Ovary (tissue), 9 donors: Measurements from ENCODE around the gene PRH1. TPM values are rescaled to one million over a fixed set of nuclear protein-coding genes. Genes with fewer than 3 reads are reported as not detected.

ENCODE experiments used
- DNase-seq, 5 donors: peaks; one replicate each; pipeline ENCODE4 v3.0.0-alpha.2; 2019 to 2020
- H3K27ac ChIP-seq, 2 donors: fragments of 200-600 bp; one replicate each; pipeline versions ENCODE4 v1.5.1 to v1.8.0; 2019 to 2022
- H3K27me3 ChIP-seq: fragments of 200-600 bp; one replicate; pipeline ENCODE4 v1.8.0; 2022
- H3K36me3 ChIP-seq: fragments of 200-600 bp; sonication (generic); one replicate; pipeline ENCODE4 v1.5.1; 2019
- H3K4me1 ChIP-seq: one replicate; pipeline ENCODE4 v1.8.1; 2013; ENCODE audit warnings: mild to moderate bottlenecking, moderate library complexity; ENCODE audit not compliant: insufficient read depth
- H3K4me3 ChIP-seq: fragments of 200-600 bp; sonication (generic); one replicate; pipeline ENCODE4 v1.5.1; 2017
- H3K9me3 ChIP-seq, 2 donors: fragments of 200-600 bp in 1 of 2; sonication (generic) in 1 of 2; one replicate each; pipeline versions ENCODE4 v1.5.1 to v1.8.1; 2013 to 2019; ENCODE audit warnings: mild to moderate bottlenecking in 1 of 2, moderate library complexity in 1 of 2
- CTCF ChIP-seq, 3 donors: fragments of 450-650 bp in 2 of 3; fragments of 200-600 bp in 1 of 3; IDR thresholded peaks; one replicate each; pipeline versions ENCODE4 v1.5.1 to v1.8.0; 2016 to 2022; ENCODE audit warnings: antibody characterized with exemption in 3 of 3, mild to moderate bottlenecking in 1 of 3
- EP300 ChIP-seq: sonication (generic); formaldehyde crosslinking; IDR thresholded peaks from one replicate; pipeline ENCODE4 v1.6.1; 2017; ENCODE audit warnings: antibody characterized with exemption
- POLR2A ChIP-seq: fragments of 450-650 bp; IDR thresholded peaks from one replicate; pipeline ENCODE4 v1.6.1; 2017; ENCODE audit warnings: antibody characterized with exemption, mild to moderate bottlenecking, moderate library complexity
- WGBS, 3 donors: extraction: QIAGEN DNeasy Blood & Tissue Kit in 1 of 3; methylation state at CpG; one replicate each; pipeline versions ENCODE4 v1.1.5 to v1.1.7; 2013 to 2017; 5-methylcytosine and 5-hydroxymethylcytosine counted together
- intact Hi-C, 4 donors: fragments of 100-400 bp; cut with DNase I; formaldehyde crosslinking; loops; one replicate each; pipeline versions ENCODE4 v1.11.0 to v1.15.1; 2022 to 2023
- polyA plus RNA-seq, 2 donors: library from polyadenylated mRNA; stranded (reverse); fragments of 200-250 nt in 1 of 2; fragments of 350-450 nt in 1 of 2; fragmentation: Illumina TruSeq in 1 of 2; extraction: RNeasy Lipid Tissue Mini Kit (QIAGEN cat#74804) in 1 of 2; gene quantifications; one replicate each; pipeline ENCODE4 v1.2.3, GENCODE V29; 2013 to 2014
- small RNA-seq: library from RNA; depleted of rRNA; stranded (forward); fragments of <200 nt; gene quantifications from one replicate; pipeline ENCODE3, GENCODE V24; 2016
- total RNA-seq, 7 donors: library from RNA; depleted of rRNA in 2 of 7; stranded (reverse); fragments of >200 nt in 2 of 7; fragmentation: NEBNext Ultra II Directional in 3 of 7; extraction: Animal tissue kit (Norgen Biotek cat#: 25700) in 3 of 7; gene quantifications; one replicate each; pipeline versions ENCODE4 v1.1.0 to v1.2.4, GENCODE V29; 2016 to 2023
- donor health status: DM: no; HTN: no; CAD: no; lungs with moderate emphysema.
- donor health status: DM: no; HTN: no; CAD: no.
- donor health status: Bipolar disorder and iron deficiency.
- donor health status: DM: yes; HTN: yes; CAD: no.
- donor health status: DM: no; HTN: no; CAD: no.
- donor health status: DM: yes; HTN: yes; CAD: no.

PRH1 gene
- total and polyA plus RNA-seq, 9 donors = 2.2 to 48.5 (median 20.2) TPM

- TF ChIP-seq CTCF (IDR thresholded peaks at IDR 0.05) = no peak
- TF ChIP-seq EP300 = no peak
- no peak for TF ChIP-seq POLR2A
- Histone ChIP-seq H3K4me3 (no peak overlapping the region), H3K4me1 (no peaks in the 10 kb centered on the region), H3K9me3 (no peaks in the 10 kb centered on the region), H3K27ac (no peak overlapping the region), H3K27me3 (no peaks in the 10 kb centered on the region), H3K36me3 (no peaks in the 10 kb centered on the region)
- intact Hi-C loops = no loop called here
- no peak for DNase-seq
- 94 to 100% (median 97%) methylated on average over 2 of the region's 2 CpGs for WGBS, 3 donors
Measured at GRCh38 chr12:10842862-10843261, 41.2 kb downstream of the PRH1 start.

GRCh38 chr12:10838461-10838860 is 45.6 kb downstream of the PRH1 start:
- no peak for DNase-seq
- TF ChIP-seq EP300 (no peak), POLR2A (no peak), CTCF (IDR thresholded peaks at IDR 0.05) (no peak)
- Histone ChIP-seq H3K27me3 (no peaks in the 10 kb centered on the region), H3K4me1 (no peaks in the 10 kb centered on the region), H3K4me3 (no peak overlapping the region), H3K9me3 (no peaks in the 10 kb centered on the region), H3K27ac (no peak overlapping the region), H3K36me3 (no peaks in the 10 kb centered on the region)
- 85 to 93% (median 87%) methylated on average over 3 of the region's 3 CpGs for WGBS, 3 donors
- intact Hi-C loops = no loop called here

Small RNA genes lying within 50 kb of the gene (small RNA-seq; reads per million reads assigned to genes)
- gene PRR4 = not detected

Other genes starting within 250 kb of the PRH1 start
- 1 to 10 TPM in 1 of 7 donors, under 1 TPM in 4, not detected in 2; 0.12 to 1.3 (median 0.33) TPM for gene STYK1, start 210.2 kb downstream of the PRH1 start, total RNA-seq
- under 1 TPM; 0.07 to 0.70 TPM for gene STYK1, start 210.2 kb downstream of the PRH1 start, polyA plus RNA-seq
- gene YBX3, start 160.9 kb downstream of the PRH1 start, total RNA-seq = 100 to 1,000 TPM; 241 to 404 (median 275) TPM
- 100 to 1,000 TPM; 193 to 302 TPM for gene YBX3, start 160.9 kb downstream of the PRH1 start, polyA plus RNA-seq
- not detected for gene TAS2R7, start 81.6 kb downstream of the PRH1 start, total RNA-seq
- gene TAS2R7, start 81.6 kb downstream of the PRH1 start, polyA plus RNA-seq = not detected
- gene TAS2R8, start 77.0 kb downstream of the PRH1 start, total RNA-seq = not detected
- gene TAS2R8, start 77.0 kb downstream of the PRH1 start, polyA plus RNA-seq = not detected
- gene TAS2R9, start 74.1 kb downstream of the PRH1 start, total RNA-seq = under 1 TPM in 1 of 7 donors, not detected in 6; 0.22 TPM
- not detected for gene TAS2R9, start 74.1 kb downstream of the PRH1 start, polyA plus RNA-seq
- 1 to 10 TPM in 3 of 7 donors, under 1 TPM in 2, not detected in 2; 0.46 to 2.5 (median 1.1) TPM for gene TAS2R10, start 57.9 kb downstream of the PRH1 start, total RNA-seq
- under 1 TPM; 0.07 to 0.55 TPM for gene TAS2R10, start 57.9 kb downstream of the PRH1 start, polyA plus RNA-seq
- gene PRR4, start 34.8 kb downstream of the PRH1 start, total RNA-seq = 1 to 10 TPM in 5 of 7 donors, under 1 TPM in 1, not detected in 1; 0.72 to 5.5 (median 2.0) TPM
- 1 to 10 TPM; 2.4 to 5.0 TPM for gene PRR4, start 34.8 kb downstream of the PRH1 start, polyA plus RNA-seq
- 1 to 10 TPM in 6 of 7 donors, under 1 TPM in 1; 0.74 to 3.5 (median 1.8) TPM for gene TAS2R13, start 25.3 kb upstream of the PRH1 start, total RNA-seq
- gene TAS2R13, start 25.3 kb upstream of the PRH1 start, polyA plus RNA-seq = under 1 TPM; 0.06 to 0.15 TPM
- under 1 TPM in 2 of 7 donors, not detected in 5; 0.43 to 0.95 TPM for gene PRH2, start 45.0 kb upstream of the PRH1 start, total RNA-seq
- gene PRH2, start 45.0 kb upstream of the PRH1 start, polyA plus RNA-seq = under 1 TPM in 1 of 2 donors, not detected in 1; 0.28 TPM
- 1 to 10 TPM; 2.4 to 6.9 (median 3.7) TPM for gene TAS2R14, start 55.0 kb upstream of the PRH1 start, total RNA-seq
- gene TAS2R14, start 55.0 kb upstream of the PRH1 start, polyA plus RNA-seq = 1 to 10 TPM; 1.4 to 1.5 TPM
- gene TAS2R50, start 102.7 kb upstream of the PRH1 start, total RNA-seq = 1 to 10 TPM; 1.1 to 3.5 (median 1.4) TPM
- gene TAS2R50, start 102.7 kb upstream of the PRH1 start, polyA plus RNA-seq = under 1 TPM; 0.07 to 0.20 TPM
- 1 to 10 TPM; 1.1 to 5.0 (median 2.5) TPM for gene TAS2R20, start 114.0 kb upstream of the PRH1 start, total RNA-seq
- under 1 TPM; 0.39 to 0.70 TPM for gene TAS2R20, start 114.0 kb upstream of the PRH1 start, polyA plus RNA-seq
- 1 to 10 TPM; 2.8 to 8.2 (median 3.4) TPM for gene TAS2R19, start 138.4 kb upstream of the PRH1 start, total RNA-seq
- gene TAS2R19, start 138.4 kb upstream of the PRH1 start, polyA plus RNA-seq = under 1 TPM; 0.45 TPM
- gene TAS2R31, start 147.2 kb upstream of the PRH1 start, total RNA-seq = 1 to 10 TPM; 2.4 to 8.6 (median 4.5) TPM
- gene TAS2R31, start 147.2 kb upstream of the PRH1 start, polyA plus RNA-seq = under 1 TPM; 0.18 to 0.61 TPM
- gene TAS2R46, start 178.0 kb upstream of the PRH1 start, total RNA-seq = 1 to 10 TPM in 5 of 7 donors, under 1 TPM in 2; 0.54 to 4.0 (median 1.7) TPM
- not detected for gene TAS2R46, start 178.0 kb upstream of the PRH1 start, polyA plus RNA-seq
- 1 to 10 TPM in 3 of 7 donors, under 1 TPM in 3, not detected in 1; 0.45 to 6.9 (median 1.2) TPM for gene TAS2R43, start 208.1 kb upstream of the PRH1 start, total RNA-seq
- gene TAS2R43, start 208.1 kb upstream of the PRH1 start, polyA plus RNA-seq = under 1 TPM; 0.10 to 0.50 TPM